ENCODE measurements around the gene DPYSL3.

Gene DPYSL3

GRCh38 chr5:147479949-147480348 is 29.9 kb downstream of the DPYSL3 start:
- peaks cover 7% of the 10 kb centered on the region for H3K27me3 ChIP-seq (ENCODE audit: insufficient read depth, poor library complexity, severe bottlenecking)
- H3K4me1 ChIP-seq (ENCODE audit: insufficient read depth, poor library complexity, severe bottlenecking), result no peaks in the 10 kb centered on the region
- no peak overlapping the region for H3K27ac ChIP-seq (ENCODE audit: poor library complexity, severe bottlenecking)
- TF ChIP-seq CTCF (IDR thresholded peaks at IDR 0.05; ENCODE audit: poor library complexity, severe bottlenecking), result no peak
- no peak overlapping the region for H3K4me3 ChIP-seq (ENCODE audit: severe bottlenecking)
- H3K36me3 ChIP-seq (ENCODE audit: low read depth), result no peaks in the 10 kb centered on the region
- peak; percentile 40 for ATAC-seq (ENCODE audit: low read depth)
- DNase-seq (ENCODE audit: low spot score), result no peak
- no peaks in the 10 kb centered on the region for H3K9me3 ChIP-seq (ENCODE audit: severe bottlenecking)

- DNase-seq (ENCODE audit: low spot score) (no peak), ATAC-seq (ENCODE audit: low read depth) (no peak)
- peaks cover 7% of the 10 kb centered on the region for H3K27me3 ChIP-seq (ENCODE audit: insufficient read depth, poor library complexity, severe bottlenecking)
- H3K4me3 ChIP-seq (ENCODE audit: severe bottlenecking), result no peak overlapping the region
- no peaks in the 10 kb centered on the region for H3K9me3 ChIP-seq (ENCODE audit: severe bottlenecking)
- H3K4me1 ChIP-seq (ENCODE audit: insufficient read depth, poor library complexity, severe bottlenecking), result no peaks in the 10 kb centered on the region
- TF ChIP-seq CTCF (IDR thresholded peaks at IDR 0.05; ENCODE audit: poor library complexity, severe bottlenecking), result no peak
- H3K27ac ChIP-seq (ENCODE audit: poor library complexity, severe bottlenecking), result no peak overlapping the region
- H3K36me3 ChIP-seq (ENCODE audit: low read depth), result no peaks in the 10 kb centered on the region
Measured at GRCh38 chr5:147479444-147479843, 30.4 kb downstream of the DPYSL3 start.

GRCh38 chr5:147474140-147474539 is 35.7 kb downstream of the DPYSL3 start:
- H3K36me3 ChIP-seq (ENCODE audit: low read depth), result no peaks in the 10 kb centered on the region
- no peak overlapping the region for H3K4me3 ChIP-seq (ENCODE audit: severe bottlenecking)
- H3K4me1 ChIP-seq (ENCODE audit: insufficient read depth, poor library complexity, severe bottlenecking), result no peaks in the 10 kb centered on the region
- no peak for DNase-seq (ENCODE audit: low spot score)
- peaks cover 13% of the 10 kb centered on the region for H3K27me3 ChIP-seq (ENCODE audit: insufficient read depth, poor library complexity, severe bottlenecking)
- no peaks in the 10 kb centered on the region for H3K9me3 ChIP-seq (ENCODE audit: severe bottlenecking)
- H3K27ac ChIP-seq (ENCODE audit: poor library complexity, severe bottlenecking), result no peak overlapping the region
- no peak for ATAC-seq (ENCODE audit: low read depth)
- no peak for TF ChIP-seq CTCF (IDR thresholded peaks at IDR 0.05; ENCODE audit: poor library complexity, severe bottlenecking)

GRCh38 chr5:147472664-147473475 is 37.0 kb downstream of the DPYSL3 start:
- Histone ChIP-seq H3K36me3 (ENCODE audit: low read depth) (no peaks in the 10 kb centered on the region), H3K4me3 (ENCODE audit: severe bottlenecking) (no peak overlapping the region), H3K27me3 (ENCODE audit: insufficient read depth, poor library complexity, severe bottlenecking) (peaks cover 13% of the 10 kb centered on the region), H3K4me1 (ENCODE audit: insufficient read depth, poor library complexity, severe bottlenecking) (no peaks in the 10 kb centered on the region), H3K9me3 (ENCODE audit: severe bottlenecking) (no peaks in the 10 kb centered on the region), H3K27ac (ENCODE audit: poor library complexity, severe bottlenecking) (no peak overlapping the region)
- no peak for TF ChIP-seq CTCF (IDR thresholded peaks at IDR 0.05; ENCODE audit: poor library complexity, severe bottlenecking)
- no peak for ATAC-seq (ENCODE audit: low read depth)
- no peak for DNase-seq (ENCODE audit: low spot score)

GRCh38 chr5:147467973-147468508 is 41.8 kb downstream of the DPYSL3 start:
- Histone ChIP-seq H3K4me1 (ENCODE audit: insufficient read depth, poor library complexity, severe bottlenecking) (no peaks in the 10 kb centered on the region), H3K9me3 (ENCODE audit: severe bottlenecking) (no peaks in the 10 kb centered on the region), H3K27ac (ENCODE audit: poor library complexity, severe bottlenecking) (no peak overlapping the region), H3K27me3 (ENCODE audit: insufficient read depth, poor library complexity, severe bottlenecking) (no peaks in the 10 kb centered on the region), H3K36me3 (ENCODE audit: low read depth) (no peaks in the 10 kb centered on the region), H3K4me3 (ENCODE audit: severe bottlenecking) (no peak overlapping the region)
- ATAC-seq (ENCODE audit: low read depth) (no peak), DNase-seq (ENCODE audit: low spot score) (no peak)
- no peak for TF ChIP-seq CTCF (IDR thresholded peaks at IDR 0.05; ENCODE audit: poor library complexity, severe bottlenecking)
